Measurements from ENCODE around the gene CLINT1.

Gene CLINT1

DNA sequence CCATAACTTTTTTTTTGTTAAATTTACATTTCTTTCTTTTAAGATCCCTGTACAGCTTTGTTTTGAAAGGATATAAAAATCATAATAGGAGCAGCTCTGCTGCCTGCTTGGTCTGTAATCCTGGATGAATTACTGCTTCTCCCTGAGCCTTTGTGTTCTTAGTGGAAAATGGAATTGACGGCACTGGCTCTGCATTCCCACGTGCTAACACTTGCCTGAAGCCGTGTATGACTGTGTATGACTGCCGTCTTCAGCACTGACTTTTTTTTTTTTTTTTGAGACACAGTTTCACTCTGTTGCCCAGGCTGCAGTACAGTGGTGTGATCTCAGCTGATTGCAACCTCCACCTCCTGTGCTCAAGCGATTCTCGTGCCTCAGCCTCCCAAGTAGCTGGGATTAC lies 123.0 kb downstream of the CLINT1 start:
- Mint-ChIP-seq H3K4me1 (peaks cover 10% of the 10 kb centered on the region), H3K4me3 (no peak overlapping the region), H3K27ac (no peak overlapping the region), H3K36me3 (ENCODE audit: low read depth) (peaks cover 37% of the 10 kb centered on the region), H3K27me3 (ENCODE audit: low read depth) (no peaks in the 10 kb centered on the region), H3K9me3 (peaks cover 1% of the 10 kb centered on the region)
- TF ChIP-seq, protein P1, sequence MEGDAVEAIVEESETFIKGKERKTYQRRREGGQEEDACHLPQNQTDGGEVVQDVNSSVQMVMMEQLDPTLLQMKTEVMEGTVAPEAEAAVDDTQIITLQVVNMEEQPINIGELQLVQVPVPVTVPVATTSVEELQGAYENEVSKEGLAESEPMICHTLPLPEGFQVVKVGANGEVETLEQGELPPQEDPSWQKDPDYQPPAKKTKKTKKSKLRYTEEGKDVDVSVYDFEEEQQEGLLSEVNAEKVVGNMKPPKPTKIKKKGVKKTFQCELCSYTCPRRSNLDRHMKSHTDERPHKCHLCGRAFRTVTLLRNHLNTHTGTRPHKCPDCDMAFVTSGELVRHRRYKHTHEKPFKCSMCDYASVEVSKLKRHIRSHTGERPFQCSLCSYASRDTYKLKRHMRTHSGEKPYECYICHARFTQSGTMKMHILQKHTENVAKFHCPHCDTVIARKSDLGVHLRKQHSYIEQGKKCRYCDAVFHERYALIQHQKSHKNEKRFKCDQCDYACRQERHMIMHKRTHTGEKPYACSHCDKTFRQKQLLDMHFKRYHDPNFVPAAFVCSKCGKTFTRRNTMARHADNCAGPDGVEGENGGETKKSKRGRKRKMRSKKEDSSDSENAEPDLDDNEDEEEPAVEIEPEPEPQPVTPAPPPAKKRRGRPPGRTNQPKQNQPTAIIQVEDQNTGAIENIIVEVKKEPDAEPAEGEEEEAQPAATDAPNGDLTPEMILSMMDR (IDR thresholded peaks at IDR 0.05; ENCODE audit: unreplicated experiment in 3 of 3) = no peak
